Naive thymus-derived CD4-positive, alpha-beta T cell (primary cell): ENCODE data around the gene CCR4. TPM values are rescaled to one million over a fixed set of nuclear protein-coding genes. Genes with fewer than 3 reads are reported as not detected.
A peak's percentile ranks its signal among the peaks of the same experiment; 100 is the strongest.
"Not testable (repeated sequence)": the region's sequence is repeated elsewhere in the genome, so short reads cannot be mapped to it uniquely, and the experiment has no call there.

ENCODE experiments used
- ATAC-seq: fragments of 150-1000 bp; cut with Tn5 transposase; 2 replicates; pipeline ENCODE4 v1.10.0; 2021; ENCODE audit warnings: mild to moderate bottlenecking, moderate library complexity
- CTCF ChIA-PET: fragments of 350-600 bp; sonication (Branson Sonifier 250); formaldehyde crosslinking; loops from one replicate; lab custom pipeline; 2021; ENCODE audit warnings: antibody characterized with exemption; lab: Charles Lee
- POLR2A ChIA-PET: fragments of 350-600 bp; sonication (Branson Sonifier 250); formaldehyde crosslinking; loops from one replicate; lab custom pipeline; 2021; ENCODE audit warnings: antibody characterized with exemption, inconsistent platforms; lab: Charles Lee
- DNase-seq, 9 donors: peaks; one replicate each; pipeline versions ENCODE4 v3.0.0 to v3.0.0-alpha.2; 2020 to 2022; ENCODE audit warnings: mixed read lengths in 1 of 9
- H3K27ac ChIP-seq: one replicate; pipeline ENCODE4 v1.7.0; 2013; ENCODE audit warnings: mild to moderate bottlenecking, low read depth, low read length, moderate library complexity
- H3K27me3 ChIP-seq, 2 donors: one replicate each; pipeline ENCODE4 v1.7.0; 2013; ENCODE audit warnings: low read length in 2 of 2, mild to moderate bottlenecking in 2 of 2, moderate library complexity in 2 of 2; ENCODE audit not compliant: control insufficient read depth in 2 of 2, insufficient read depth in 2 of 2
- H3K36me3 ChIP-seq, 3 experiments: 1 replicate in 2 of 3; 2 replicates in 1 of 3; pipeline ENCODE4 v1.7.0; 2013; ENCODE audit warnings: low read length in 3 of 3, mild to moderate bottlenecking in 3 of 3, moderate library complexity in 1 of 3; ENCODE audit not compliant: insufficient read depth in 3 of 3, control insufficient read depth in 2 of 3
- H3K4me1 ChIP-seq, 2 donors: one replicate each; pipeline ENCODE4 v1.7.0; 2013; ENCODE audit warnings: low read length in 2 of 2, mild to moderate bottlenecking in 2 of 2, moderate library complexity in 1 of 2; ENCODE audit not compliant: control insufficient read depth in 2 of 2, insufficient read depth in 2 of 2
- H3K4me3 ChIP-seq: 2 replicates; pipeline ENCODE4 v1.7.0; 2013; ENCODE audit warnings: mild to moderate bottlenecking, low read length
- H3K9me3 ChIP-seq, 3 experiments: 1 replicate in 2 of 3; 2 replicates in 1 of 3; pipeline ENCODE4 v1.7.0; 2013; ENCODE audit warnings: low read length in 3 of 3; ENCODE audit not compliant: control insufficient read depth in 2 of 3
- H3K27ac Mint-ChIP-seq, 9 donors: one replicate each; pipeline ENCODE4 v1.8.0; 2020 to 2022; ENCODE audit warnings: mixed read lengths in 9 of 9, mild to moderate bottlenecking in 8 of 9, moderate library complexity in 5 of 9, inconsistent platforms in 2 of 9
- H3K27me3 Mint-ChIP-seq, 5 donors: one replicate each; pipeline ENCODE4 v1.8.0; 2021 to 2022; ENCODE audit warnings: mixed read lengths in 5 of 5, mild to moderate bottlenecking in 1 of 5
- H3K36me3 Mint-ChIP-seq, 5 donors: one replicate each; pipeline ENCODE4 v1.8.0; 2020 to 2022; ENCODE audit warnings: mixed read lengths in 5 of 5, mild to moderate bottlenecking in 3 of 5, inconsistent platforms in 1 of 5
- H3K4me1 Mint-ChIP-seq, 7 donors: one replicate each; pipeline ENCODE4 v1.8.0; 2020 to 2022; ENCODE audit warnings: mixed read lengths in 7 of 7, mild to moderate bottlenecking in 3 of 7, inconsistent platforms in 1 of 7
- H3K4me3 Mint-ChIP-seq, 10 donors: one replicate each; pipeline ENCODE4 v1.8.0; 2020 to 2022; ENCODE audit warnings: mild to moderate bottlenecking in 10 of 10, mixed read lengths in 10 of 10, moderate library complexity in 6 of 10, inconsistent platforms in 2 of 10
- H3K9me3 Mint-ChIP-seq, 11 donors: one replicate each; pipeline ENCODE4 v1.8.0; 2020 to 2022; ENCODE audit warnings: mixed read lengths in 11 of 11, mild to moderate bottlenecking in 4 of 11, inconsistent platforms in 1 of 11, moderate library complexity in 1 of 11
- intact Hi-C, 2 donors: fragments of 100-400 bp; cut with micrococcal nuclease; formaldehyde crosslinking; loops; one replicate each; pipeline ENCODE4 v1.15.1; 2023
- polyA plus RNA-seq, 2 donors: library from polyadenylated mRNA; unstranded; fragments of 300-500 nt; fragmentation: Illumina TruSeq; gene quantifications; one replicate each; pipeline ENCODE4 v1.2.3, GENCODE V29; 2021
- total RNA-seq, 6 experiments: library from RNA in 5 of 6; stranded (reverse) in 5 of 6; gene quantifications; 1 replicate in 5 of 6; 2 replicates in 1 of 6; pipeline ENCODE4 v1.2.3 and lab custom pipeline; 2021 to 2026

CCR4 gene
- total and polyA plus RNA-seq, 7 experiments from 2014 or later, result 0.40 to 37.3 (median 2.4) TPM

DNA sequence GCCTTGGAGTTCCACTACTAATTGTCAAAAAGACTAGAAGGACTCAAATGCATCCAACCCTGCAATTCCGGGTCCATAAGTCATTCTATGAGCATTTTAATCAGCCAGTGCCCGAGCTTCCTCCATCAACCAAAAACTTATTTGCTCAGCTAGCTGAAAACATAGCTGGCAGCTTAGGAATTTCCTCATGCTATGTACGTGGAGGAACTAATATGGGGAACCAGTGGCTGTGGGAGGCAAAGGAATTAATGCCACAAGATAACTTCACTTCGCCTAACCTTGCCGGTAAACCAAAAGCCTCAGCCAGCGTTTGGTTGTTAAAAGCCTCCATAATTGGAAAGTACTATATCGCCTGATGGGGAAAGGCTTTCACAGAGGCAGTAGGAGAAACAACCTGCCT lies 19.8 kb downstream of the CCR4 start:
- peaks cover 6 to 32% of the 10 kb centered on the region in 2 donors for H3K4me1 ChIP-seq
- DNase-seq, H3K4me3 Mint-ChIP-seq, H3K36me3 ChIP-seq, H3K9me3 ChIP-seq, POLR2A ChIA-PET, CTCF ChIA-PET, ATAC-seq, H3K4me3 ChIP-seq, intact Hi-C loops, H3K27ac Mint-ChIP-seq, H3K27ac ChIP-seq, H3K27me3 Mint-ChIP-seq, H3K27me3 ChIP-seq: not testable (repeated sequence)
- H3K36me3 Mint-ChIP-seq, result peaks cover 2 to 17% (median 6%) of the 10 kb centered on the region in 5 donors
- H3K4me1 Mint-ChIP-seq, result peaks cover 0 to 49% (median 7%) of the 10 kb centered on the region in 7 donors
- peaks cover 0 to 10% (median 8%) of the 10 kb centered on the region in 11 donors for H3K9me3 Mint-ChIP-seq

DNA sequence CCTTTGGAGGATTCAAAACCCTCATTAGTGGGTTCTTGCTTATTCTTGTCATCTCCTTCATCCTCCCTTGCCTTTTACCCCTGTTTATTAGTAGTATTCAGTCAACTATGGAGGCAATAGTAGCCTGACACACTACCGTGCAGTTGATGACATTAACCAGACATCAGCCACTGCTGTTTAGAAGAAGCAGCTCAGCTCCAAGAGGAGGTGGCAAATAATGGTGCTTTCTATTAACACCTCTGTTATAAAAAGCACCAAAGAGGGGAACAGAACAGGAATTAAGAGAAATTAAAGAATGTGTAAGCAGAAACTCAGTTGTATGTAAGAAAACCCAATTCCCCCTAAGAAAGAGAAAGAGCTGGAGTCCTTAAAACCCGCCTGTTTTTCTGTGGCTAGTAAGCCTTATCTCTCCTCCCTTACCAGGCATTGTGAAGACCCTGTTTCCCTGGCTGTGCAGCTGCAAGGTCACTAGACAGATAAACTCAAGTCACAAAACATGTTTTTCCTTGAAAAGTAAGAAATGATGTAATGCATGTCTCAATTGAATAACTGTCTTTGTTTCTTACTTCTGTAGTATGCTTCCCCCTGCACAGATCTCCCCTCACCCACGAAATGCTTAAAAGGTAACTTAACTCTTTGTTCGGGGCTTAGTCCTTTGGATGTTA lies 21.2 kb downstream of the CCR4 start:
- Mint-ChIP-seq H3K4me3 (no peak overlapping the region), H3K9me3 (peaks cover 0 to 4% (median 0%) of the 10 kb centered on the region in 11 donors), H3K27me3 (no peaks in the 10 kb centered on the region), H3K4me1 (peaks cover 0 to 54% (median 7%) of the 10 kb centered on the region in 7 donors), H3K36me3 (peaks cover 0 to 10% (median 0%) of the 10 kb centered on the region in 5 donors), H3K27ac (peak overlapping the region in 1 of 9 donors; percentile 47)
- Histone ChIP-seq H3K27ac (no peak overlapping the region), H3K4me1 (peaks cover 6 to 36% of the 10 kb centered on the region in 2 donors), H3K9me3 (no peaks in the 10 kb centered on the region), H3K4me3 (no peak overlapping the region), H3K36me3 (no peaks in the 10 kb centered on the region), H3K27me3 (no peaks in the 10 kb centered on the region)
- no peak for DNase-seq
- intact Hi-C loops, result no loop called here
- POLR2A ChIA-PET, result no interaction called here
- ATAC-seq, result no peak
- CTCF ChIA-PET, result no interaction called here

DNA sequence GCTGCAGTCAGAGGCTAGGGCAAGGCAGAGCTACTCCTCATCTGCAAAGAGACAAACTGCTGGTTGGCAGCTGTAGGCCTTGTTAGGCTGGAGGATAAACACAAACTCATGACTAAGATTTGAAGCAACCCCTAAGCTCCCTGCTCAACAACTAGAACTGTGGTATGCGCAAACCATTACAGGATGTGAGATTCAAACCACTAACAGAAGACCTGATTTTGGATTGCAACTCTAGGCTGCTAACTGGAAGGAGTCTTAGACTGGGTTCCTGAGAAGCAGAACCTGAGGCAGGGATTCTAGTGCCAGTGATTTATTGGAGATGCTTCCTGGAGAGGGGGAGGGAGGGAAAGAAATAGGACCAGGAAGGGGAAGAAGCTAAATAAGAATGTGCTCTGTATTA lies 22.5 kb downstream of the CCR4 start:
- peaks cover 6 to 39% of the 10 kb centered on the region in 2 donors for H3K4me1 ChIP-seq
- Mint-ChIP-seq H3K27me3 (no peaks in the 10 kb centered on the region), H3K4me1 (peaks cover 0 to 52% (median 7%) of the 10 kb centered on the region in 7 donors), H3K27ac (peak overlapping the region in 1 of 9 donors; percentile 77), H3K4me3 (peak overlapping the region in 1 of 10 donors; percentile 66), H3K9me3 (no peaks in the 10 kb centered on the region), H3K36me3 (peaks cover 0 to 10% (median 0%) of the 10 kb centered on the region in 5 donors)
- no peak overlapping the region for H3K4me3 ChIP-seq
- H3K27ac ChIP-seq, result no peak overlapping the region
- H3K27me3 ChIP-seq, result no peaks in the 10 kb centered on the region
- ChIA-PET CTCF (interaction anchor here (0.6 to 1.4 kb wide), 2 partner anchors 14 to 100 kb away, joined by 3 to 4 read pairs; no protein-coding TSS in a partner anchor), POLR2A (no interaction called here)
- peak; percentile 64 for ATAC-seq
- H3K9me3 ChIP-seq, result no peaks in the 10 kb centered on the region
- intact Hi-C loops, result loop anchor here in 1 of 2 donors (1.0 to 2.0 kb wide), 2 partner anchors 14 to 35 kb away; no protein-coding TSS in a partner anchor
- peak in 3 of 9 donors; percentile 11 to 47 (median 32) for DNase-seq
- no peaks in the 10 kb centered on the region for H3K36me3 ChIP-seq

DNA sequence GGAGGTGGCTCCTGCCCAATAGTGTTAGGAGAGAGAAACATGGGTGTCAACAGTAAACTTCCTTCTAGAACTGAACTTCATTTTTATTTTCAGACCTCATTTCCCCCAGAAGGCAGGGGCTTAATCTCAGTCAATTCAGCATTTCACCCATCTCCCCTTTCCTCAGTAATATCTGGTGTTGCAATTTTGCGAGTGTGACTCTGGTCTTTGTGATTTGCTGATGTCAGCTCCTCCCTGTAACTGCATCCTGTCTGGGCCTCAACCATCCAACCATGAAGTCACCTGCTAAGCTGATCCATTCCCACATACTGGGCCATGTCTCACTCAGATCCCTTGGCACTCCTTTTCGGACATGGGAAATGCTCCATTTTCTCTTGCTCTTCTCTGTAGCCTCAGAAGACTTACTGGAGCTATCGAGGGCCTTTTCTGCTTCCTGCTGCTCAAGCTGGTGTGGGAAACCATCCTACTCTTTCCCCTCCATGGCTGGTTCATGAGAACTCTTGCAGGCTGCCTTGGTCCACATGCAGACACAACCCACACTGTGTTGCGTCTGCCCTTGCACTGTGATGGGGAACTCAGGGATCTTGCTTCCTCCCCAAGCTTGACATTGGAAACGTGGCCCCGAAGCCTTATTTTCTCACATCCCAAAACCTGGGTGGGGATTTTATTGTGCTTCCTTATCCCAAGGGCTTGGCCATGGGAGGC lies 24.6 kb downstream of the CCR4 start:
- peaks cover 0 to 10% (median 0%) of the 10 kb centered on the region in 5 donors for H3K36me3 Mint-ChIP-seq
- Histone ChIP-seq H3K27ac (no peak overlapping the region), H3K9me3 (no peaks in the 10 kb centered on the region), H3K4me3 (no peak overlapping the region), H3K27me3 (no peaks in the 10 kb centered on the region), H3K4me1 (peaks cover 6 to 39% of the 10 kb centered on the region in 2 donors), H3K36me3 (no peaks in the 10 kb centered on the region)
- H3K27ac Mint-ChIP-seq, result peak overlapping the region in 1 of 9 donors; percentile 44
- ATAC-seq (no peak), DNase-seq (no peak)
- intact Hi-C loops, result loop anchor here in 1 of 2 donors (2.0 kb wide), 1 partner anchor 33 kb away; no protein-coding TSS in a partner anchor
- peak overlapping the region in 1 of 10 donors; percentile 31 for H3K4me3 Mint-ChIP-seq
- ChIA-PET CTCF (interaction anchor here (0.6 kb wide), 2 partner anchors 620 to 847 kb away, joined by 3 read pairs; no protein-coding TSS in a partner anchor), POLR2A (no interaction called here)
- no peaks in the 10 kb centered on the region for H3K9me3 Mint-ChIP-seq
- H3K27me3 Mint-ChIP-seq, result no peaks in the 10 kb centered on the region
- H3K4me1 Mint-ChIP-seq, result peaks cover 0 to 51% (median 7%) of the 10 kb centered on the region in 7 donors

DNA sequence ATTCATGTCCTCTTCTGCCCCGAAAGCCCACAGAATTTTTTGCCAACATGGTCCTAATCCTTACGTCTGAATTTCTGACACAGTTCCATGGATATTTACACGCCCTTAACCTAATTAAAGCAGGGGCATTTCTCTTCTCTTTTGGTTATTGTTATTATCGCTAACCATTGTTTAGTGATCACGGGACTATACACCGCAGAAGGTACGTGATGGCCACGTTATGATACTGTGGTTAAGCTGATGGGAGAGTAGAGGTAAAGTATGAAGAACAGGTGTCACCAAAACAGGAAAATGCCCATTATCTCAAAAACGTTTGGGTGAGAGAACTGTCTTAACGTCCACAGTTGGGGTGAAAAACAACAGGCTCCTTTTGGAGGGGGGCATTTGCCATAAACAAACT lies 26.4 kb downstream of the CCR4 start:
- H3K4me3 ChIP-seq, result no peak overlapping the region
- peaks cover 6 to 39% of the 10 kb centered on the region in 2 donors for H3K4me1 ChIP-seq
- DNase-seq (no peak), ATAC-seq (no peak)
- no peaks in the 10 kb centered on the region for H3K27me3 ChIP-seq
- CTCF ChIA-PET, result no interaction called here
- Mint-ChIP-seq H3K9me3 (peaks cover 0 to under 1% (median 0%) of the 10 kb centered on the region in 11 donors), H3K4me3 (no peak overlapping the region), H3K4me1 (peaks cover 0 to 39% (median 7%) of the 10 kb centered on the region in 7 donors), H3K27ac (no peak overlapping the region), H3K36me3 (peaks cover 0 to 9% (median 0%) of the 10 kb centered on the region in 5 donors), H3K27me3 (no peaks in the 10 kb centered on the region)
- POLR2A ChIA-PET, result no interaction called here
- H3K9me3 ChIP-seq, result no peaks in the 10 kb centered on the region
- no peaks in the 10 kb centered on the region for H3K36me3 ChIP-seq
- intact Hi-C loops, result no loop called here
- no peak overlapping the region for H3K27ac ChIP-seq

DNA sequence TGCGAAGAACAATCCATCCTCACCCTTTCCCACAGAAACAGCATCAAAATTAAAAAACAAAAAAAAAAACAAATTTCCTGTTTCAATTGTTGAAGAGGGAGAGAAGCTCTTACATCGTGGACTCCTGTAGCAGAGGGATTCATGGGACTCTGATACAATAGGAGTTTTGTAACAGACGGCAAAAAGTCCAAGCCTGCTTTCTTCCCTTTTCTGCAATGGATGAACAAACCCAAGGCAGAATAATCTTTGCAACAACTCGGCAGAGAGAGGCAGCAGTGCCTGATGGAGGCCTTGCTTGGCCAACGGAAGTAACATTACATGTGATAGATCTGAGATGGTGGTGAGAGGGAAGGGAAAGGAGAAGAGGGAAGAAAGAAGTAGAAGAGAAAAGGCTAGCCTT lies 26.9 kb downstream of the CCR4 start:
- H3K27me3 ChIP-seq, result no peaks in the 10 kb centered on the region
- peaks cover 6 to 34% of the 10 kb centered on the region in 2 donors for H3K4me1 ChIP-seq
- no peak for ATAC-seq
- peaks cover 0 to 12% (median 0%) of the 10 kb centered on the region in 5 donors for H3K36me3 Mint-ChIP-seq
- no peaks in the 10 kb centered on the region for H3K36me3 ChIP-seq
- H3K27ac Mint-ChIP-seq, result no peak overlapping the region
- ChIA-PET POLR2A (interaction anchor here (0.6 kb wide), 1 partner anchor 9 kb away, joined by 3 read pairs; no protein-coding TSS in a partner anchor), CTCF (no interaction called here)
- H3K27ac ChIP-seq, result no peak overlapping the region
- H3K4me3 Mint-ChIP-seq, result no peak overlapping the region
- no peaks in the 10 kb centered on the region for H3K27me3 Mint-ChIP-seq
- peaks cover 0 to 4% (median 0%) of the 10 kb centered on the region in 11 donors for H3K9me3 Mint-ChIP-seq
- no peak overlapping the region for H3K4me3 ChIP-seq
- intact Hi-C loops, result no loop called here
- no peaks in the 10 kb centered on the region for H3K9me3 ChIP-seq
- no peak for DNase-seq
- peaks cover 0 to 34% (median 7%) of the 10 kb centered on the region in 7 donors for H3K4me1 Mint-ChIP-seq
